Stimulated activated CD4-positive, alpha-beta T cell treated with anti-CD3 and anti-CD28 coated beads, Interleukin-1b, Interleukin-23, amount 100 ng/mL, for 4 hours (primary cell): ENCODE results near the gene ZNF85.
A peak's percentile ranks its signal among the peaks of the same experiment; 100 is the strongest.
"Not testable (repeated sequence)": the region's sequence is repeated elsewhere in the genome, so short reads cannot be mapped to it uniquely, and the experiment has no call there.

Experiments
- DNase-seq, 2 donors: peaks; one replicate each; pipeline ENCODE4 v3.0.0-alpha.2; 2020; ENCODE audit warnings: low read depth in 2 of 2

Gene ZNF85

GRCh38 chr19:20923077-20923871 lies at the start of gene ZNF85:
Gene ZNF85, plus strand, starts transcription at chr19:20923251. Its CDS starts 150 bp downstream, at chr19:20923401.
- peak; percentile 73 to 74 for DNase-seq

GRCh38 chr19:20879501-20879900 lies 43.5 kb upstream of the ZNF85 start:
- DNase-seq, result no peak

- DNase-seq, result no peak
Observed at GRCh38 chr19:20912973-20913372, 10.1 kb upstream of the ZNF85 start.

- DNase-seq, result no peak
Observed at GRCh38 chr19:20925481-20925880, 2.4 kb downstream of the ZNF85 start.

- no peak for DNase-seq
Observed at GRCh38 chr19:20926796-20927195, 3.7 kb downstream of the ZNF85 start.

- no peak for DNase-seq
Observed at GRCh38 chr19:20928371-20928770, 5.3 kb downstream of the ZNF85 start.

GRCh38 chr19:20936322-20936947 lies 13.4 kb downstream of the ZNF85 start:
- not testable (repeated sequence) for DNase-seq

- not testable (repeated sequence) for DNase-seq
Observed at GRCh38 chr19:20952561-20953095, 29.6 kb downstream of the ZNF85 start.

- DNase-seq, result no peak
Observed at GRCh38 chr19:20964798-20965197, 41.7 kb downstream of the ZNF85 start.

- no peak for DNase-seq
Observed at GRCh38 chr19:20968092-20968491, 45.0 kb downstream of the ZNF85 start.

GRCh38 chr19:20969498-20969897 lies 46.4 kb downstream of the ZNF85 start:
- no peak for DNase-seq

GRCh38 chr19:20969898-20970297 lies 46.8 kb downstream of the ZNF85 start:
- DNase-seq, result no peak

GRCh38 chr19:20992788-20993187 lies 69.7 kb downstream of the ZNF85 start:
- DNase-seq, result not testable (repeated sequence)

GRCh38 chr19:20999731-21000352 lies 76.8 kb downstream of the ZNF85 start:
- DNase-seq, result peak; percentile 73 to 74
